ENCODE data around the gene ARMC5.

ARMC5 gene

GRCh38 chr16:31507929-31508705 is 48.8 kb downstream of the ARMC5 start, which contains the start of gene RUSF1:
Gene RUSF1 (minus strand): TSS chr16:31508391. CDS start chr16:31508373, 18 bp downstream.
- H3K27me3 Mint-ChIP-seq, result no peaks in the 10 kb centered on the region

GRCh38 chr16:31508706-31509195 is 49.5 kb downstream of the ARMC5 start:
- Mint-ChIP-seq H3K4me3 (peak overlapping the region; percentile 87), H3K36me3 (peaks cover 6% of the 10 kb centered on the region), H3K27ac (peak overlapping the region; percentile 97), H3K4me1 (peaks cover 44% of the 10 kb centered on the region), H3K27me3 (no peaks in the 10 kb centered on the region), H3K9me3 (no peaks in the 10 kb centered on the region)
- no peak for ATAC-seq

More at GRCh38 chr16:31507929-31508705, 48.8 kb downstream of the ARMC5 start, which contains the start of gene RUSF1:
- Mint-ChIP-seq H3K4me1 (peaks cover 44% of the 10 kb centered on the region), H3K4me3 (peak within 1 kb of the TSS; percentile 87), H3K36me3 (peaks cover 6% of the 10 kb centered on the region), H3K9me3 (no peaks in the 10 kb centered on the region), H3K27ac (peak within 1 kb of the TSS; percentile 97)
- peak; percentile 95 for ATAC-seq

GRCh38 chr16:31513126-31513525 is 53.8 kb downstream of the ARMC5 start:
- Mint-ChIP-seq H3K4me1 (peaks cover 27% of the 10 kb centered on the region), H3K36me3 (no peaks in the 10 kb centered on the region), H3K4me3 (no peak overlapping the region), H3K27ac (no peak overlapping the region), H3K27me3 (no peaks in the 10 kb centered on the region), H3K9me3 (peaks cover 2% of the 10 kb centered on the region)
- ATAC-seq, result no peak

- no peak overlapping the region for H3K4me3 Mint-ChIP-seq
- no peaks in the 10 kb centered on the region for H3K36me3 Mint-ChIP-seq
- no peaks in the 10 kb centered on the region for H3K27me3 Mint-ChIP-seq
- ATAC-seq, result no peak
- peaks cover 24% of the 10 kb centered on the region for H3K4me1 Mint-ChIP-seq
- no peak overlapping the region for H3K27ac Mint-ChIP-seq
- peaks cover 2% of the 10 kb centered on the region for H3K9me3 Mint-ChIP-seq
Observed at GRCh38 chr16:31513884-31514283, 54.6 kb downstream of the ARMC5 start.
